H1 (cell line): ENCODE measurements around the gene LKAAEAR1. TPM values are rescaled to one million over a fixed set of nuclear protein-coding genes. Genes with fewer than 3 reads are reported as not detected.

ENCODE experiments used
- CTCF ChIA-PET: fragments of 300-600 bp; sonication (Branson Sonifier 250); formaldehyde crosslinking; loops from one replicate; lab custom pipeline; 2021; ENCODE audit not compliant: partially characterized antibody; lab: Charles Lee
- POLR2A ChIA-PET: fragments of 300-600 bp; sonication (Branson Sonifier 250); formaldehyde crosslinking; loops from one replicate; lab custom pipeline; 2021; ENCODE audit warnings: inconsistent platforms; ENCODE audit not compliant: partially characterized antibody; lab: Charles Lee
- DNase-seq, 2 experiments: peaks; one replicate each; pipeline versions ENCODE4 v3.0.0 to v3.0.0-alpha.2; 2010 to 2022; ENCODE audit warnings: low spot score in 2 of 2, low read depth in 1 of 2, mixed read lengths in 1 of 2
- FAIRE-seq: peaks from 2 replicates; lab custom pipeline; 2011; peaks lifted over from hg19 to GRCh38; lab: Jason Lieb, UNC
- H2AFZ ChIP-seq: 2 replicates; pipeline ENCODE4 v1.8.1; 2012; ENCODE audit warnings: low read length, inconsistent platforms
- H2AK5ac ChIP-seq: 2 replicates; pipeline ENCODE4 v1.6.1; 2013; ENCODE audit warnings: low read depth, low read length
- H2BK120ac ChIP-seq: replicated peaks from 2 replicates; pipeline ENCODE3; 2013; ENCODE audit warnings: low read depth, low read length, inconsistent platforms
- H2BK12ac ChIP-seq: 2 replicates; pipeline ENCODE4 v1.6.1; 2013; ENCODE audit warnings: low read depth, low read length
- H2BK15ac ChIP-seq: 2 replicates; pipeline ENCODE4 v1.6.1; 2013; ENCODE audit warnings: low read length
- H2BK20ac ChIP-seq: 2 replicates; pipeline ENCODE4 v1.6.1; 2013; ENCODE audit warnings: low read length
- H2BK5ac ChIP-seq: 2 replicates; pipeline ENCODE4 v1.6.1; 2013; ENCODE audit warnings: low read depth, low read length
- H3K14ac ChIP-seq: 2 replicates; pipeline ENCODE4 v1.6.1; 2013; ENCODE audit warnings: inconsistent platforms; ENCODE audit not compliant: insufficient read length
- H3K18ac ChIP-seq: 2 replicates; pipeline ENCODE4 v1.6.1; 2013; ENCODE audit warnings: low read length; ENCODE audit errors: extremely low read depth
- H3K23ac ChIP-seq: 2 replicates; pipeline ENCODE4 v1.6.1; 2013; ENCODE audit warnings: inconsistent platforms; ENCODE audit not compliant: insufficient read length
- H3K23me2 ChIP-seq: 2 replicates; pipeline ENCODE4 v1.6.1; 2013; ENCODE audit warnings: low read depth, low read length
- H3K27ac ChIP-seq: 2 replicates; pipeline ENCODE4 v1.6.1; 2011; ENCODE audit warnings: low read depth, low read length, inconsistent platforms
- H3K27me3 ChIP-seq, 4 experiments: replicated peaks in 1 of 4; 1 replicate in 1 of 4; 2 replicates in 3 of 4; pipeline versions ENCODE4 v1.6.1 to v1.8.1; 2011 to 2013; ENCODE audit warnings: low read length in 3 of 4, mild to moderate bottlenecking in 3 of 4, inconsistent platforms in 2 of 4, mixed read lengths in 2 of 4, moderate library complexity in 1 of 4; ENCODE audit not compliant: control insufficient read depth in 3 of 4, insufficient read depth in 3 of 4; ENCODE audit errors: extremely low read depth in 1 of 4
- H3K36me3 ChIP-seq, 4 experiments: 2 replicates each; pipeline versions ENCODE4 v1.6.1 to v1.8.1; 2011 to 2013; ENCODE audit warnings: mild to moderate bottlenecking in 4 of 4, low read length in 3 of 4, moderate library complexity in 2 of 4, control low read depth in 1 of 4, inconsistent platforms in 1 of 4; ENCODE audit not compliant: insufficient read depth in 4 of 4, control insufficient read depth in 2 of 4
- H3K4ac ChIP-seq: replicated peaks from 2 replicates; pipeline ENCODE3; 2013; ENCODE audit warnings: low read length, low read depth, mixed read lengths, inconsistent platforms; ENCODE audit not compliant: insufficient read length
- H3K4me1 ChIP-seq, 4 experiments: replicated peaks in 1 of 4; 1 replicate in 1 of 4; 2 replicates in 3 of 4; pipeline versions ENCODE4 v1.6.1 to v1.8.1; 2011 to 2013; ENCODE audit warnings: low read length in 3 of 4, inconsistent platforms in 2 of 4, mixed read lengths in 1 of 4; ENCODE audit not compliant: insufficient read depth in 4 of 4, control insufficient read depth in 3 of 4
- H3K4me2 ChIP-seq, 2 experiments: 2 replicates each; pipeline versions ENCODE4 v1.6.1 to v1.8.1; 2011 to 2013; ENCODE audit warnings: low read depth in 2 of 2, low read length in 2 of 2, control low read depth in 1 of 2, inconsistent platforms in 1 of 2, mild to moderate bottlenecking in 1 of 2; ENCODE audit not compliant: insufficient read depth in 1 of 2
- H3K4me3 ChIP-seq, 4 experiments: fragments of 200-600, 300-600 bp in 1 of 4; sonication (generic), shearing (Covaris generic), sonication (Bioruptor Twin) in 1 of 4; 2 replicates each; pipeline versions ENCODE4 v1.5.1 to v1.8.1; 2011 to 2016; ENCODE audit warnings: low read length in 4 of 4, low read depth in 3 of 4, control low read depth in 2 of 4, inconsistent platforms in 2 of 4, mild to moderate bottlenecking in 2 of 4, mixed read lengths in 1 of 4, moderate library complexity in 1 of 4; ENCODE audit not compliant: insufficient read depth in 2 of 4; ENCODE audit errors: extremely low read depth in 1 of 4
- H3K56ac ChIP-seq: replicated peaks from 2 replicates; pipeline ENCODE3; 2013; ENCODE audit warnings: low read depth, mild to moderate bottlenecking, mixed read lengths, low read length, inconsistent platforms; ENCODE audit not compliant: insufficient read length
- H3K79me1 ChIP-seq: 2 replicates; pipeline ENCODE4 v1.6.1; 2013; ENCODE audit warnings: low read depth, low read length, control low read depth
- H3K79me2 ChIP-seq, 2 experiments: 2 replicates each; pipeline versions ENCODE4 v1.6.1 to v1.8.1; 2012 to 2013; ENCODE audit warnings: low read length in 2 of 2, mild to moderate bottlenecking in 2 of 2, inconsistent platforms in 1 of 2; ENCODE audit not compliant: insufficient read depth in 2 of 2, control insufficient read depth in 1 of 2
- H3K9ac ChIP-seq, 4 experiments: replicated peaks in 1 of 4; 1 replicate in 1 of 4; 2 replicates in 3 of 4; pipeline versions ENCODE4 v1.6.1 to v1.8.1; 2011 to 2013; ENCODE audit warnings: low read depth in 3 of 4, low read length in 3 of 4, control low read depth in 2 of 4, mild to moderate bottlenecking in 2 of 4, moderate library complexity in 2 of 4, inconsistent platforms in 1 of 4; ENCODE audit errors: extremely low read depth in 1 of 4
- H3K9me3 ChIP-seq, 2 experiments: 2 replicates each; pipeline versions ENCODE4 v1.6.1 to v1.8.1; 2012 to 2013; ENCODE audit warnings: mild to moderate bottlenecking in 2 of 2, moderate library complexity in 2 of 2, control low read depth in 1 of 2, inconsistent platforms in 1 of 2, low read depth in 1 of 2, low read length in 1 of 2, mixed read lengths in 1 of 2; ENCODE audit not compliant: insufficient read depth in 2 of 2
- H4K20me1 ChIP-seq, 2 experiments: replicated peaks in 1 of 2; 2 replicates each; pipeline versions ENCODE3 to v1.8.1; 2011 to 2013; ENCODE audit warnings: inconsistent platforms in 2 of 2, low read length in 2 of 2, mild to moderate bottlenecking in 1 of 2; ENCODE audit not compliant: insufficient read depth in 2 of 2, control insufficient read depth in 1 of 2
- H4K5ac ChIP-seq: 2 replicates; pipeline ENCODE4 v1.6.1; 2013; ENCODE audit warnings: low read length, low read depth, mixed read lengths, inconsistent platforms; ENCODE audit not compliant: insufficient read length
- H4K8ac ChIP-seq: 2 replicates; pipeline ENCODE4 v1.8.0; 2013; ENCODE audit warnings: mild to moderate bottlenecking, moderate library complexity, low read length, inconsistent platforms; ENCODE audit not compliant: insufficient read depth; ENCODE audit errors: extremely low read depth
- H4K91ac ChIP-seq: replicated peaks from 2 replicates; pipeline ENCODE3; 2013; ENCODE audit warnings: low read length, mixed read lengths, inconsistent platforms; ENCODE audit not compliant: insufficient read length
- CREB1 ChIP-seq: IDR thresholded peaks from 2 replicates; pipeline ENCODE4 v1.6.1; 2012; ENCODE audit warnings: inconsistent platforms
- CTCF ChIP-seq, 3 experiments: IDR thresholded peaks; 1 replicate in 2 of 3; 2 replicates in 1 of 3; pipeline versions ENCODE4 v1.5.1 to v1.6.1; 2011; ENCODE audit warnings: low read length in 3 of 3, mild to moderate bottlenecking in 3 of 3, inconsistent platforms in 2 of 3, low read depth in 1 of 3, moderate library complexity in 1 of 3; ENCODE audit not compliant: insufficient read depth in 1 of 3; ENCODE audit errors: control extremely low read depth in 1 of 3
- MAX ChIP-seq: IDR thresholded peaks from 2 replicates; pipeline ENCODE4 v1.6.1; 2012; ENCODE audit warnings: inconsistent platforms
- RAD21 ChIP-seq, 2 experiments: IDR thresholded peaks in 1 of 2; conservative IDR thresholded peaks in 1 of 2; 2 replicates each; pipeline ENCODE4 v1.6.1; 2011; ENCODE audit warnings: low read depth in 2 of 2, low read length in 2 of 2, improper control_type of control experiment in 1 of 2, inconsistent platforms in 1 of 2, mild to moderate bottlenecking in 1 of 2, moderate library complexity in 1 of 2
- RNF2 ChIP-seq: fragments of 200-900, 300-1000 bp; sonication (generic); IDR thresholded peaks from 2 replicates; pipeline ENCODE4 v1.7.1; 2016; ENCODE audit warnings: borderline replicate concordance, low read depth, mild to moderate bottlenecking, antibody characterized with exemption, low read length; ENCODE audit not compliant: poor library complexity, severe bottlenecking; ENCODE audit errors: missing control alignments
- SP1 ChIP-seq: IDR thresholded peaks from 2 replicates; pipeline ENCODE4 v1.6.1; 2011; ENCODE audit warnings: low read depth, low read length
- WGBS, 2 experiments: shearing (Covaris generic) in 1 of 2; methylation state at CpG; one replicate each; pipeline versions ENCODE4 v1.1.6 to v1.1.7; 2013 to 2015; ENCODE audit warnings: low lambda C conversion rate in 2 of 2, mixed read lengths in 2 of 2, inconsistent platforms in 1 of 2, low coverage in 1 of 2, missing lambda C conversion rate in 1 of 2; ENCODE audit not compliant: insufficient replicate concordance in 2 of 2, insufficient coverage in 1 of 2, insufficient read length in 1 of 2; ENCODE audit errors: extremely low coverage in 1 of 2, missing lambda C conversion rate in 1 of 2; 5-methylcytosine and 5-hydroxymethylcytosine counted together
- polyA plus RNA-seq, 7 experiments: library from polyadenylated mRNA; depleted of rRNA in 3 of 7; stranded (reverse) in 5 of 7; unstranded in 2 of 7; fragments of >200 nt in 5 of 7; fragments of 200-250 nt in 2 of 7; gene quantifications; 1 replicate in 5 of 7; 2 replicates in 1 of 7; 4 replicates in 1 of 7; pipeline versions ENCODE4 v1.2.1 to v1.2.3, GENCODE V29; 2011 to 2013; ENCODE audit warnings: missing spikeins in 2 of 7, mixed read lengths in 2 of 7
- total RNA-seq: library from RNA; stranded (reverse); fragmentation: NEBNext Ultra II Directional; extraction: Animal tissue kit (Norgen Biotek cat#: 25700); gene quantifications from 2 replicates; pipeline ENCODE4 v1.2.1, GENCODE V29; 2021

The LKAAEAR1 gene
- total and polyA plus RNA-seq, 2 of the 8 experiments (the other 6 are each of a cell fraction or from before 2014, with no cell fraction given): 0.41 to 0.53 TPM

GRCh38 chr20:64131406-64131805 is 47.2 kb upstream of the LKAAEAR1 start:
- CTCF ChIA-PET: interaction anchor here (0.7 to 1.0 kb wide), 2 partner anchors 11 to 74 kb away, joined by 4 read pairs; no protein-coding TSS in a partner anchor

More at GRCh38 chr20:64131406-64131805, 47.2 kb upstream of the LKAAEAR1 start:
- no peak overlapping the region for H3K4me2 ChIP-seq
- H3K79me2 ChIP-seq: no peaks in the 10 kb centered on the region
- POLR2A ChIA-PET: no interaction called here
- H3K23ac ChIP-seq: no peak overlapping the region
- H4K91ac ChIP-seq: no peak overlapping the region
- H2BK20ac ChIP-seq: no peak overlapping the region
- 83% methylated on average over 4 of the region's 4 CpGs; no CpG with 5 or more reads in 1 of the 2 experiments for WGBS, 2 experiments
- H3K4ac ChIP-seq: no peak overlapping the region
- no peaks in the 10 kb centered on the region for H3K36me3 ChIP-seq
- no peak overlapping the region for H2BK12ac ChIP-seq
- H3K27me3 ChIP-seq: no peaks in the 10 kb centered on the region
- peak; percentile 37 to 56 (median 51); a peak in 3 of 4 replicates for TF ChIP-seq CTCF (IDR thresholded peaks at IDR 0.05; ENCODE audit: control extremely low read depth in 1 of 3, insufficient read depth in 1 of 3, low read depth in 1 of 3, low read length in 3 of 3)
- no peak for TF ChIP-seq SP1
- 0 out of 2 replicates have a peak, but pooled peaks have one; percentile 25 for TF ChIP-seq MAX
- no peak for TF ChIP-seq CREB1
- peak; percentile 18 to 37; a peak in 2 of 4 replicates for TF ChIP-seq RAD21 (IDR thresholded peaks at IDR 0.05 in 1 of 2, conservative IDR thresholded peaks at IDR 0.05 in 1 of 2; ENCODE audit: low read depth in 2 of 2, low read length in 2 of 2)
- no peak for TF ChIP-seq RNF2
- no peak overlapping the region for H2AK5ac ChIP-seq
- H4K5ac ChIP-seq: no peak overlapping the region
- H2BK5ac ChIP-seq: no peak overlapping the region
- H2AFZ ChIP-seq: no peak overlapping the region
- DNase-seq (peak in 1 of 2 experiments; percentile 38), FAIRE-seq (no peak)
- H3K18ac ChIP-seq: no peak overlapping the region
- no peaks in the 10 kb centered on the region; a peak in 1 of 7 replicates for H3K4me1 ChIP-seq
- no peak overlapping the region for H4K8ac ChIP-seq
- H3K56ac ChIP-seq: no peak overlapping the region
- H4K20me1 ChIP-seq: no peaks in the 10 kb centered on the region
- no peak overlapping the region for H3K9ac ChIP-seq
- no peak overlapping the region for H2BK120ac ChIP-seq
- no peaks in the 10 kb centered on the region for H3K9me3 ChIP-seq
- no peak overlapping the region for H3K27ac ChIP-seq
- no peaks in the 10 kb centered on the region for H3K79me1 ChIP-seq
- H2BK15ac ChIP-seq: no peak overlapping the region
- H3K23me2 ChIP-seq: no peaks in the 10 kb centered on the region
- H3K4me3 ChIP-seq: no peak overlapping the region
- no peak overlapping the region for H3K14ac ChIP-seq
